ENCODE results near the gene POLR2C. TPM values are rescaled to one million over a fixed set of nuclear protein-coding genes. Genes with fewer than 3 reads are reported as not detected.

The POLR2C gene
- total and polyA plus RNA-seq, 2 donors: 54.9 to 75.1 TPM

DNA sequence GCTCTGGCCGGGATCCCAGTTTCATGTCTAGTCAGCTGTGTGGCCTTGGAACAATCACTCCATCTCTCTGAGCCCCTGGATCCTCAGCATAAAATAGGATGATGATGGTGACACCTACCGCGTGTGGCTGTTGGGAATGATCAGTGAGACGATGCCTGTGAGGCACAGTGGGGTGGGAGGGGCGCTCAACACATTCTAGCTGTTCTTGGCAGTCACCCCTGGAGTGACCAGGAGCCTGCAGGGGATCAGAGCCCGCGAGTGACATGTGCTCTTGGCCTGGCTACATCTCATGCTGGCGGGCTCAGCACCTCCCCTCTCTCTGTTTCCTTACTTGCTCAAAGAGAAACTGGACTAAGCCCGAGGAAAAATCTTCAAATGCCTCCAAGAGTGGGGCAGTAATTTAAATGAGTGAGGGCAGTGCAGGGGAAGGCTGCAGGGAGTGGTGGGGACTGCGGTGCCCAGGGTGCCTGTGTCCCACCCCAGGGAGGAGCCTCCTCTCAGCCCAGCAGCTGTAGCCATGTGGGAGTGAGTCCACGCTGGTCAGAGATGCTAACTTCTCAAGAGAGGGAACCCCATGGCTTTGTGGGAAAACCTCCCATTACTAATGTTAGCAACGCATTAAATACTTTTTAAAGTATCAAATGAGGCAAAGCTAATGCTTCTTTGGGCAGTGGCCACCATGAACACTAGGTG lies 46.9 kb downstream of the POLR2C start:
- Histone ChIP-seq H3K4me1 (ENCODE audit: insufficient read depth) (no peaks in the 10 kb centered on the region), H3K4me3 (ENCODE audit: low read depth, low read length) (no peak overlapping the region), H3K27ac (ENCODE audit: low read depth) (no peak overlapping the region), H3K36me3 (ENCODE audit: insufficient read depth) (no peaks in the 10 kb centered on the region)
- DNase-seq (ENCODE audit: extremely low spot score): no peak
- 59% methylated on average over 12 of the region's 12 CpGs for WGBS

DNA sequence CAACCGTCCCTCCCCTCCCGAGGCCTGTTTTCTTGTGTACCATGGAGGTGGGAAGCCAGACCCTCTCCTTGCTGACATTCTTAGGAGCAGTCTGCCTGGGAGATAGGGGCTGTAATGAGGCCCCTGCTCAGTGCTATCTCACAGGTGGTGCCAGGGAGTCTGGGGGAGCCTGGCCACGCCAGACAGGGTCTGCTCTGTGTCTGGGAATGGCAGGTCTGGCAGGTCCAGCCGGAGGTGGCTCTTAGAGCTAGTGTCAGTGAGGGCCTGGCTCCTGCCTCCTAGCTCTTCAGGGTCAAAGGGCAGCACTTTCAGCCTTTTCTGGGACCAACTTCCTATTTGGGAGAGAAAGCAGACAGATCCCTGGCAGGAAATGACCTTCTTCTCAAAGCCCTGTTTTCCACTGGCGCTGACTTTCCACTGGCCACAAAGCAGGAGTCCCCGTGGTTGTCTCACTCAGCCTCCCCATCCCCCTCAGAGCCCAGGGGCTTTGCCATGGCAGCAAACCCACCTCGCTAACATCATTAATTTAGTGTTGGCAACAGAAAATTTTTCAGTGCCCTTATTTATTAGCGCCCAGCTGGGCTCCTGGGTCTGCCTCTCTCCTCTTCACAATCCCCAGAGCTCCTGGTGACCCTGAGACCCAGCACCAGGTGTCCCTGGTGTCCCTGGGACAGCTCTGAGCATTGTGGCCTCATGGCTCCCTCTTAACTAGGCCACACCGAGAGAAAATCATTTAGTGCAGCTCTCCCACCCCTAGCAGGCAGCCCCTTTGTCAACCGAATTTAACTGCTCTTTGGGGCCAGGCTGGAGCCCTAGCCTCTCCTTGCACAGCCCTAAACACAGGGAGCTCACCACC lies 47.8 kb downstream of the POLR2C start:
- WGBS: 44% methylated on average over 10 of the region's 10 CpGs
- H3K27ac ChIP-seq (ENCODE audit: low read depth): no peak overlapping the region
- no peak for DNase-seq (ENCODE audit: extremely low spot score)
- no peaks in the 10 kb centered on the region for H3K36me3 ChIP-seq (ENCODE audit: insufficient read depth)
- no peaks in the 10 kb centered on the region for H3K4me1 ChIP-seq (ENCODE audit: insufficient read depth)
- no peak overlapping the region for H3K4me3 ChIP-seq (ENCODE audit: low read depth, low read length)

DNA sequence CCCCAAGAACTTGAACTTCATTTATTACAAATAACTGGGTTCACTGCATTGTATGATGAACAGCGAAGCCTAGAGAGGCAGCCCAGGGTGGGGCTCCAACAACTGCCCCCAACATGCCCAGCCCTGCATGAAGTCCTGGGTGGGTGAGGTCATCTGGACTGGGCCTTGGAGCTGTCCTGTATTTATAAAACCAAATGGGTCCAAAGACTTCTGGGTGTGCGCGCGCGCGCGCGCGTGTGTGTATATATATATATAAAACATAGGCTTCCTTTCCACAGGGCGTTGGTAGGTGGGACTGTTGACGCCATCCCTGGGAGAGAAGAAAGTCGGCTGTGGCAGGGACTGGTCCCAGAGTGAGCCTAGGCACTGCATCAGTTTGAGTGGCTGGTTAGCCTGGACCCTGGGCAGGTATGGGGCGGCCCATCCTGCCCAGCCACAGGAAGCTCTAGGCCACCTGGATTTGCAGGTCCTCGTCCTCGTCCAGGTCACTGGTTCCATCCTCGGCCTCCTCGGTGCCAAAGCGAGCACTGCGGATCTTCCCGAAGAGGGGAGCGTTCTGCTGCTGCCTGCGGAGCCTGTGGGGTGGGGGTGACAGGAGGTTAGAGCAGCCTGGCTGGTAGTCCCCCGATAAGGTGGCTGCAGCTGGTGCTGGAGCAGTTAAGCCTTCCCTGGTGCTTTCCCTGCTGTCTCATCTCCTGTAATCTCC lies 50.0 kb downstream of the POLR2C start:
- 92% methylated on average over 23 of the region's 23 CpGs for WGBS
- Histone ChIP-seq H3K4me3 (ENCODE audit: low read depth, low read length) (no peak overlapping the region), H3K36me3 (ENCODE audit: insufficient read depth) (no peaks in the 10 kb centered on the region), H3K27ac (ENCODE audit: low read depth) (no peak overlapping the region), H3K4me1 (ENCODE audit: insufficient read depth) (no peaks in the 10 kb centered on the region)
- no peak for DNase-seq (ENCODE audit: extremely low spot score)

DNA sequence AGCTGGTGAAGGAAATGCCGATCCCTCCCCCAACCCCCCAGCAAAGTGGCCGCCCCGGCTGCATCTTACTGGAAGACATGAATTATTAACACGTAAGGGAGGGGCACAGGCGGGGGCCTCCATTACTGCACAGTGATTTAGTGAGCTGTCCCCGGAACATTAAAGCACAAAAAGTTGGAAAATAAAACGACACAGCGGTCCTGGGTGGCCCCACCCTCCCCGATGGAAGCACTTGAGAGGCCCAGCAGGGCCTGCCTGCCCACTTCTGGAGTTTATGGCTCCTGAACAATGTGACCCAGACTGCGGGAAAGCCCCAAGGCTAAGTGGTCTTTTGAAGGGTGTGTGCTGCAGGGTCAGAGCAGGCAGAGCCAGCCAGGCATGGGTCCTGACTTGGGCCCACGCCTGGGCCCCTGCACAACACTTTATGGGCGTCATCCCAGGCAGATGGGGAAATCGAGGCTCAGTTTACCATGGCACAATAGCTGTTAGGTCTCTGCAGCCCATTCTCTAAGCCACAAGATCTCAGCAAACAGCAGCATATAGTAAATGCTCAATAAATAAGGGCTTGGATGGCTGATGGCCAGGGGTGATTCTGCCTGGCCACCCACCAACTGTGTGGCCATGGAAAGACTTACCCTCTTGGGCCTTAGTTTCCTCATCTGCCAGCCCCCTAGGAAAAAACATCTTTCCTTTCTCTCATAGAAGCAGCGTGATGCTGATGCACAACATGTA lies 51.1 kb downstream of the POLR2C start:
- H3K36me3 ChIP-seq (ENCODE audit: insufficient read depth): no peaks in the 10 kb centered on the region
- peak; percentile 71 for DNase-seq (ENCODE audit: extremely low spot score)

DNA sequence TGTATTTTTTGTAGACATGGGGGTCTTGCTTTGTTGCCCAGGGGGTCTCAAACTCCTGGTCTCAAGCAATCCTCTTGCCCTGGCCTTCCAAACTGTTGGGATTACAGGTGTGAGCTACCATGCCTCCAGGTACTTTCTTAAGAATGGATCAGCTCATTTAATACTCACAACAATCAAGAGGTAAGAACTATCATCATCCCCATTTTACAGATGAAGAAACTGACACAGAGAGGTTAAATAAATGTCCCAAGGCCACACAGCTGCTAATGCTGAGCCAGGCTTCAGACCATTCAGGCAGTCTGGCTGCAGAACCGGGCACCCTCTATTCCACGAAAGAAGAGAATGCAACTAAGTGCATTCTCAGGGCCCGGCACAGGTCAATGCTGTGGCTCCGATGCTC lies 51.9 kb downstream of the POLR2C start:
- Histone ChIP-seq H3K4me3 (ENCODE audit: low read depth, low read length) (no peak overlapping the region), H3K36me3 (ENCODE audit: insufficient read depth) (no peaks in the 10 kb centered on the region), H3K27ac (ENCODE audit: low read depth) (no peak overlapping the region), H3K4me1 (ENCODE audit: insufficient read depth) (no peaks in the 10 kb centered on the region)
- WGBS: 77% methylated on average over 4 of the region's 4 CpGs
- no peak for DNase-seq (ENCODE audit: extremely low spot score)

More for the DNA sequence above, 51.1 kb downstream of the POLR2C start:
- peak overlapping the region; percentile 14 for H3K27ac ChIP-seq (ENCODE audit: low read depth)
- WGBS: 40% methylated on average over 14 of the region's 14 CpGs
- no peaks in the 10 kb centered on the region for H3K4me1 ChIP-seq (ENCODE audit: insufficient read depth)
- H3K4me3 ChIP-seq (ENCODE audit: low read depth, low read length): no peak overlapping the region

DNA sequence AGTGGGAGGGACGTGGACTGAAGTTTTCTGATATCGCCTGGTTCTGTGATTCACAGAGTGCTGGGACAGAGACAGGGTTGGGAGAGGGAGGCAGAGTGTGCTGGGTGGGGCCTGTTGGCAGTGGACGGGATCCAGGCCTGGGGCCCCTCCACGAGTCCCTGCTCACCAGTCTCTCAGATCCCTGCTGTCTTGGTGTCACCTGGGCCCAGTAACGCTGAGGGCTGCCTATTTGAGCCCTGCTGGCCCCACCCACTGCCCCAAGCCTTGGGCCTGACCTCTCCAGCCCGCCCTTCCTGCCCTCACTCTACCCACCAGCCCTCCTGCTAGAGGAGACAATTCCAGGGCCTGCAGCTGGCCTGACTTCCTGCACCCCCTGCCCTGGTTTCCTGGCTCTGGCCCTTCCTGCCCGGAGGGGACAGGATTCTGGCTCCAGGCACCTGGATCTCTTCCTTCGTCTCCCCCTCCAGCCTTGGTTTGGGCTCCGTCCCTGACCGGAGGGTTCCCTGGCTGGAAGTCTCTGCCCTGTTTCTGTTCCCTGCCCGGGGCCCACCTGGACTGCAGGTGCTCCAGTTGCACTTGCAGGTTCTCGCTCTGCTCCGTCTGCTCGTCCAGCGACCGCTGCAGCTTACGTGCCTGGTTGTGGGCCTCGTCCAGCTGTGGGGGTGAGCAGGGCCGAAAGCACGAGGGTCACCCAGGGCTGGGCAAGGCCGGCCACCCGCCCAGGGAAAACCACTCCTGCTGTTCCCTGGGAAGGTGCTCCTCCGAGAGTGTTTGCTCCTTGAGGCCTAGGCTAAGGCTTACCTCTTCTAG lies 52.5 kb downstream of the POLR2C start:
- H3K27ac ChIP-seq (ENCODE audit: low read depth): no peak overlapping the region
- no peak for DNase-seq (ENCODE audit: extremely low spot score)
- H3K4me1 ChIP-seq (ENCODE audit: insufficient read depth): no peaks in the 10 kb centered on the region
- no peak overlapping the region for H3K4me3 ChIP-seq (ENCODE audit: low read depth, low read length)
- 83% methylated on average over 23 of the region's 23 CpGs for WGBS
- no peaks in the 10 kb centered on the region for H3K36me3 ChIP-seq (ENCODE audit: insufficient read depth)

DNA sequence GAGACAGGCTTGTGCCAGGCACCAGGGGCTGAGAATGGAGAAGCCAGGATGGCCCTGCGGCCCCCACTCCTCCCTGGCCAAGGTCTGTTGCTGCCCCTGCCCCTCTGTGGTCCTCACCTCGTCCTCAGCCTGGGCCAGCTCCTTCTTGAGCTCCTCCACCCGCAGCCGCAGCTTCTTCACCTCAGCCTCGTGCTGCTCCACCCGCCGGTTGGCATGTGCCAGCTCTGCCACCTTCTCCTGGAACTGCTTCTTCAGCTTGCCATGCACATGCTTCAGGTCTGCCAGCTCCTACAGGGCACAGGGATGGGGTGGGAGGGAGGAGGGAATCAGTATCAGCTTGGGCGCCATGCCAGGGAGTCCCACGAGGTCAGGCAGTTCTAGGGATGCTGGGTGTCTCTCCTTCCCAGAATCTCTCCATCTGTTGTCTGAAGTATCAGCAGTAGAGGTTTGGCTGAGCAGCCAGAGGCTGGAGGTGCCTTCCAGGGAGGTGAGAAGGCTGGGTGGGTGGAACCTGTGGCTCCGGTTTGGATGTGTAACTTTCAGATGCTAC lies 53.8 kb downstream of the POLR2C start:
- WGBS: 83% methylated on average over 10 of the region's 10 CpGs
- H3K36me3 ChIP-seq (ENCODE audit: insufficient read depth): no peaks in the 10 kb centered on the region
- no peak overlapping the region for H3K4me3 ChIP-seq (ENCODE audit: low read depth, low read length)
- no peak overlapping the region for H3K27ac ChIP-seq (ENCODE audit: low read depth)
- DNase-seq (ENCODE audit: extremely low spot score): no peak
- H3K4me1 ChIP-seq (ENCODE audit: insufficient read depth): no peaks in the 10 kb centered on the region

DNA sequence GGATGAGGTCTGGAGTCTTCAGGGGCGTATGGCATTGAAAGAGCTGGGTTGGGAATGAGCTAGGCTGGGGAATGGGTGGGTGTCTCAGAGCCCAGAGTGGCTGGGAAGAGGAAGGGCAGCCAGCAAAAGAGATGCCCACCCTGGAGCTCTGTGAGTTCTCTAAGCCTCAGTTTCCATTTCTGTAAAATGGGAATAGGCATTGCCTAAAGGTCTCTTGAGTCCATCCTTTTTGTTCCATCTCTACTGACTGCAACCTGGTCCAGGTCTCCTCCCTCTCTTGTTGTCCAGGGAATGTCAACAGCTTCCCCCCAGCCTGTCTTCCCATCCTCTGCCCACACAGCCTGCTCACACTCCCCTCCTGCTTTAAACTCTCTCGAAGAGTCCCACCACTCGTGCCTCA lies 54.3 kb downstream of the POLR2C start:
- Histone ChIP-seq H3K36me3 (ENCODE audit: insufficient read depth) (no peaks in the 10 kb centered on the region), H3K27ac (ENCODE audit: low read depth) (no peak overlapping the region), H3K4me1 (ENCODE audit: insufficient read depth) (no peaks in the 10 kb centered on the region), H3K4me3 (ENCODE audit: low read depth, low read length) (no peak overlapping the region)
- WGBS: 91% methylated on average over 3 of the region's 3 CpGs
- no peak for DNase-seq (ENCODE audit: extremely low spot score)

DNA sequence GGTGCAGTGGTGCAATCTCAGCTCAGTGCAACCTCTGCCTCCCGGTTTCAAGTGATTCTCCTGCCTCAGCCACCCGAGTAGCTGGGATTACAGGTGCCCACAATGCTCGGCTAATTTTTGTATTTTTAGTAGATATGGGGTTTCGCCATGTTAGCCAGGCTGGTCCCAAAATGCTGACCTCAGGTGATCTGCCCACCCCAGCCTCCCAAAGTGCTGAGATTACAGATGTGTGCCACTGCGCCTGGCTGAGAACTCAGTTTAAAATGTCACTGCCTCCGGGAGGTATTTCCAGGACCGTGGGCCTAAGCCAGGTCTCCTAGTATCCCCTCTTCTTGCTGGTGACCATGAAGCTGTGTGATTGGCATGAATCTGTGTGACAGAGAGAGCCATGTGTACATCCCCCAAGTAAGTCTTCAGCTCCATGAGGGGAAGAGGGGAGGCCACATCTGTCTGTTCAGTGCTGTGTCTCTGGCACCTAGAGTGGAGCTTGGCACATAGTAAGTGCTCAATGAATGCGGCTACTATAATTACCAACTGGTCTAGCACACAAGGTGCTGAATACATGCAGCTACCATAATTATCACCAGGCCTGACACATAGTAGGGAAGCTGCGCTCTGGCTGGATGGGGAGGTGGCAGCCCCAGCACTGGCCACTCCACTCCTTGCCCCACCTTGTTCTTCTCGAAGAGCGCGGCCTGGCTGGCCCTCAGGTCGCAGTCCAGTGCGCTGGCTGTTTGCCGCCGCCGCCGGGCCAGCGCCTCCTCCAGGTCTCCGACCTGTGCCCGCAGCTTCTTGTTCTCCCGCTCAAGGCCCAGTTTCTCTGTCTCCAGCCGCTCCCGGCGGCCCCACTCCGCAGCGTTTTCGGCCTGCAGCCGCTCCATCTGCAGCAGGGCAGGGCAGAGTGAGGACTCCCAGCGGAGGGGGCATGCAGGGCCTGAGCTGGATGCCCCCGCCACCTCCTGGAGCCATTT lies 55.2 kb downstream of the POLR2C start:
- no peak overlapping the region for H3K4me3 ChIP-seq (ENCODE audit: low read depth, low read length)
- no peaks in the 10 kb centered on the region for H3K36me3 ChIP-seq (ENCODE audit: insufficient read depth)
- H3K4me1 ChIP-seq (ENCODE audit: insufficient read depth): no peaks in the 10 kb centered on the region
- no peak overlapping the region for H3K27ac ChIP-seq (ENCODE audit: low read depth)
- WGBS: 90% methylated on average over 31 of the region's 31 CpGs
- DNase-seq (ENCODE audit: extremely low spot score): no peak

DNA sequence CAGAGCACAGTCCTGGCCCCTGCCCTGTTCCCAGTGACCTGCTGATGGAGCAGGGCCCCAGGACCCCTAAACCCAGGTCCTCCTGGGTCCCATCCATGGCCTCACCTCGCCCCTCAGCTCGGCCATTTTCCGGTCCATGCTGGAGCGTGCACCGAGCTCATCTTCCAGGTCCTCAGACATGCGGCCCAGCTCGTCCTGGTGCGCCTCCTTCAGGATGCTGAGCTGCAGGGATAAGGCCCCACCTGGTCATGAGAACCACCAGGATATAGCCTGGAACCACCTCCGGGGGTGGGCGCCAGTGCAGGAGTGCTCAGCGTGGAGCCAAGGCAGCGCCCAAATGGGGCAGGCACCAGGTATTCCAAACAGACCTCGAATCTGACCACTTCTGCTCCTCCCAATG lies 56.0 kb downstream of the POLR2C start:
- Histone ChIP-seq H3K4me3 (ENCODE audit: low read depth, low read length) (no peak overlapping the region), H3K36me3 (ENCODE audit: insufficient read depth) (no peaks in the 10 kb centered on the region), H3K27ac (ENCODE audit: low read depth) (no peak overlapping the region), H3K4me1 (ENCODE audit: insufficient read depth) (no peaks in the 10 kb centered on the region)
- no peak for DNase-seq (ENCODE audit: extremely low spot score)
- 93% methylated on average over 13 of the region's 13 CpGs for WGBS

DNA sequence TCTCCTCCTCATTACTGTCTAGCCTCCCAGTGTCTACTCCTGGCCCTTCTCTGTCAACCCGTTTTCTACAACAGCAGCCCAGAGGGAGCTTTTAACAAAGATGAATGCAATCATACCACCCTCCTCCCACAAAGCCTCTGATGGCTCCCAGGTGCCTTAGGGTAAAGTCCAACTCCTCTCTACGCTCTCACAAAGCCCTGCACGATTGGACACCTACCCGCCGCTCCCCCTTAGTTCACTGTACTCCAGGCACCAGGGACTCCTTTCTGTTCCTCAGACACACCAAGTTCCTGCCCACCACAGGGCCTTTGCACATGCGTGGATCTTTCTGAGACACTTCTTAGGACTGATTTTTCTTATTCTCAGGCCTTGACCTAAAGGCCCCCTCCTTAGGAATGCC lies 56.4 kb downstream of the POLR2C start:
- Histone ChIP-seq H3K4me1 (ENCODE audit: insufficient read depth) (no peaks in the 10 kb centered on the region), H3K4me3 (ENCODE audit: low read depth, low read length) (no peak overlapping the region), H3K27ac (ENCODE audit: low read depth) (no peak overlapping the region), H3K36me3 (ENCODE audit: insufficient read depth) (no peaks in the 10 kb centered on the region)
- no peak for DNase-seq (ENCODE audit: extremely low spot score)
- 91% methylated on average over 6 of the region's 6 CpGs for WGBS
